Right lobe of liver (tissue), 6 donors: ENCODE data around the gene CTCFL. TPM values are rescaled to one million over a fixed set of nuclear protein-coding genes. Genes with fewer than 3 reads are reported as not detected.
"Not testable (repeated sequence)": the region's sequence is repeated elsewhere in the genome, so short reads cannot be mapped to it uniquely, and the experiment has no call there.

ENCODE experiments used
- ATAC-seq, 4 donors: fragments of 200-7000 bp; cut with Tn5 transposase; one replicate each; pipeline ENCODE4 v1.9.1; 2020; ENCODE audit warnings: mild to moderate bottlenecking in 4 of 4, moderate library complexity in 4 of 4
- DNase-seq, 3 donors: peaks; one replicate each; pipeline ENCODE4 v3.0.0-alpha.2; 2020
- H3K27ac ChIP-seq, 3 donors: fragments of 200-600 bp; one replicate each; pipeline ENCODE4 v1.8.0; 2022
- H3K27me3 ChIP-seq, 2 donors: fragments of 200-600 bp; one replicate each; pipeline ENCODE4 v1.8.0; 2022
- H3K36me3 ChIP-seq, 4 donors: fragments of 200-600 bp; sonication (generic) in 1 of 4; one replicate each; pipeline versions ENCODE4 v1.5.1 to v1.8.0; 2017 to 2022; ENCODE audit warnings: control low read depth in 1 of 4
- H3K4me1 ChIP-seq, 4 donors: fragments of 200-600 bp; sonication (generic) in 1 of 4; one replicate each; pipeline versions ENCODE4 v1.5.1 to v1.8.0; 2017 to 2022; ENCODE audit warnings: control low read depth in 1 of 4
- H3K4me3 ChIP-seq, 3 donors: fragments of 200-600 bp; one replicate each; pipeline ENCODE4 v1.8.0; 2022
- H3K9me3 ChIP-seq, 4 donors: fragments of 200-600 bp; sonication (generic) in 1 of 4; one replicate each; pipeline versions ENCODE4 v1.5.1 to v1.8.0; 2017 to 2022; ENCODE audit warnings: control low read depth in 1 of 4
- CTCF ChIP-seq, 4 donors: fragments of 200-600 bp in 3 of 4; fragments of 450-650 bp in 1 of 4; IDR thresholded peaks; one replicate each; pipeline versions ENCODE4 v1.5.1 to v1.8.0; 2016 to 2022; ENCODE audit warnings: antibody characterized with exemption in 4 of 4, mild to moderate bottlenecking in 2 of 4
- POLR2A ChIP-seq: fragments of 450-650 bp; IDR thresholded peaks from one replicate; pipeline ENCODE4 v1.6.1; 2017; ENCODE audit warnings: antibody characterized with exemption, mild to moderate bottlenecking
- WGBS: methylation state at CpG from one replicate; pipeline ENCODE4 v1.1.6; 2018; ENCODE audit warnings: low coverage, low lambda C conversion rate; ENCODE audit not compliant: insufficient coverage; ENCODE audit errors: missing lambda C conversion rate; 5-methylcytosine and 5-hydroxymethylcytosine counted together
- intact Hi-C, 2 donors: fragments of 100-400 bp; cut with DNase I; formaldehyde crosslinking; loops; one replicate each; pipeline versions ENCODE4 v1.11.2 to v1.14.1; 2022
- total RNA-seq, 6 experiments: library from RNA; depleted of rRNA in 2 of 6; stranded (reverse); fragments of >200 nt in 2 of 6; fragmentation: NEBNext Ultra II Directional in 3 of 6; extraction: Animal tissue kit (Norgen Biotek cat#: 25700) in 3 of 6; gene quantifications; one replicate each; pipeline versions ENCODE4 v1.1.0 to v1.2.4, GENCODE V29; 2016 to 2023
- donor health status: DM: no; HTN: yes; CAD: no.
- donor health status: DM: no; HTN: no; CAD: no.
- donor health status: DM: no; HTN: no; CAD: no.
- donor health status: DM: no; HTN: yes; CAD: no.
- donor health status: DM: no; HTN: yes; CAD: no.

CTCFL gene
- total RNA-seq, 6 experiments from 2014 or later = 0.09 to 0.50 (median 0.33) TPM; not detected in 2

GRCh38 chr20:57474205-57474604 lies 50.7 kb downstream of the CTCFL start:
- peak in 1 of 4 donors; percentile 7 for ATAC-seq
- Histone ChIP-seq H3K4me3 (no peak overlapping the region), H3K36me3 (no peaks in the 10 kb centered on the region), H3K27ac (no peak overlapping the region), H3K27me3 (no peaks in the 10 kb centered on the region), H3K9me3 (no peaks in the 10 kb centered on the region), H3K4me1 (peaks cover 0 to 6% (median 0%) of the 10 kb centered on the region in 4 donors)
- no peak for TF ChIP-seq CTCF (IDR thresholded peaks at IDR 0.05)
- no peak for TF ChIP-seq POLR2A
- 77% methylated on average over 2 of the region's 2 CpGs for WGBS
- DNase-seq = no peak
- intact Hi-C loops = no loop called here

GRCh38 chr20:57473246-57474048 lies 51.5 kb downstream of the CTCFL start:
- WGBS = 12% methylated on average over 16 of the region's 16 CpGs
- no peaks in the 10 kb centered on the region for H3K36me3 ChIP-seq
- ATAC-seq (peak; percentile 69 to 87 (median 81)), DNase-seq (peak; percentile 52 to 76 (median 71))
- peak; percentile 17 to 31 (median 22) for TF ChIP-seq CTCF (IDR thresholded peaks at IDR 0.05)
- no peak for TF ChIP-seq POLR2A
- intact Hi-C loops = no loop called here
- no peak overlapping the region for H3K4me3 ChIP-seq
- no peaks in the 10 kb centered on the region for H3K9me3 ChIP-seq
- H3K27me3 ChIP-seq = no peaks in the 10 kb centered on the region
- H3K27ac ChIP-seq = peak overlapping the region in 1 of 3 donors; percentile 18
- peaks cover 0 to 6% (median 0%) of the 10 kb centered on the region in 4 donors for H3K4me1 ChIP-seq

- DNase-seq = peak in 2 of 3 donors; percentile 27 to 30
- H3K4me3 ChIP-seq, H3K9me3 ChIP-seq, H3K4me1 ChIP-seq, ATAC-seq, intact Hi-C loops, H3K36me3 ChIP-seq, H3K27ac ChIP-seq, H3K27me3 ChIP-seq: not testable (repeated sequence)
- WGBS = 100% methylated on average over 4 of the region's 5 CpGs
Observed at GRCh38 chr20:57472474-57472873, 52.5 kb downstream of the CTCFL start.

- no peak for ATAC-seq
- Histone ChIP-seq H3K27me3 (no peaks in the 10 kb centered on the region), H3K9me3 (no peaks in the 10 kb centered on the region), H3K4me1 (peaks cover 0 to 6% (median 0%) of the 10 kb centered on the region in 4 donors), H3K4me3 (no peak overlapping the region), H3K36me3 (no peaks in the 10 kb centered on the region), H3K27ac (no peak overlapping the region)
- DNase-seq = peak in 2 of 3 donors; percentile 28 to 39
- intact Hi-C loops = no loop called here
- 70% methylated on average over 2 of the region's 12 CpGs for WGBS
- TF ChIP-seq POLR2A (no peak), CTCF (IDR thresholded peaks at IDR 0.05) (no peak)
Observed at GRCh38 chr20:57471496-57472372, 53.2 kb downstream of the CTCFL start.
